NCI-H2107 treated with DMSO at 0.1 percent for 48 hours (cell line): Measurements from ENCODE around the gene C6orf89.

Experiments
- DNase-seq: peaks from one replicate; lab custom pipeline; 2025; ENCODE audit not compliant: unreplicated experiment; lab: John Stamatoyannopoulos, UW

Gene C6orf89

DNA sequence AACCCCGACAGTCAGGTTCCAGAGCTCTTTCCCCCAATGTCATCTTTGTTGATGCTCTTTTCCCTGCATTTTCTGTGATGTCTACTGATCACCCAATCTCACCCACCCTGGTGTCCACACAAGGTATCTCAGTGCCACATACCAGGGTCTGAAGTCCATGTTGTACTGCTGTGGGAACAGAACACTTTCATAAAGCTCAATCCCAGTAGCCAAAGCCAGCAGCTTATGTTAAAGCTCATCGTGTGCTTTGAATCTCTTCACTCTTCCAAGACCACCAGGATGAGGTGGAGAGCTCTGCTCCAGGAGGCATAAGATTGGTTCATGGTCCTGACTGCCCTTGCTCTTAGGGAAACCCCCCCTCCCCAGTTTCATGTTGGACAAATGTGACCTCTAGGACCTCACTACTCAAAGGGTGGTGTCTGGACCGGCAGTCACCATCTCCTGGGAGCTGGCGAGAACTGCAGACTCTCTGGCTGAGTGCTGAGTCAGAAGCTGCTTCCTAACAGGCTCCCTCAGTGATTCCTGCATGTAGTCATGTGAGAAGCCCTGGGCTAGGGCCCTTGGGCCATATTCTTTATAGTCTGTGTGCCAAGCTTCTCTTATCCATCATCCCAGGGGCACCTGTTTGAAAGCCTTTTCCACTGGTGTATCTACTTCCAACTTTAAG, 33.1 kb upstream of the C6orf89 start:
- no peak for DNase-seq

DNA sequence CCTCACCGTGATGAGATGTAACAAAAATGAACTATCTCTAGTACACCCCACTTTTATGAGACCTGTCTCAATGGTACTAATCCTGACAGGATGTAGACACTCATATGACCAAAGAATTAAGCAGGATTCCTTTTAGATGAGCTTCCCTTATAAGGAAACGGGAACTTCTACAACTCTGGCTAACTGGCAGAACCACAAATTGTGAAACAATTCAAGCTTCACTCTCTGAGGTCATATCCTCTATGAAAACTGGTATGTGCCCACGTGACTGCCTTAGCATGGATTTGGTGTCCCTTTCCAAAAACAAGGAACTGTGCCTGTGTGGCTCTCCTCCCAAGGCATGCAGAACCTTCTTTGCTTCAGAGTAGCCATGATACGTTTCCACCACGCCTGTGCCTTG, 32.4 kb upstream of the C6orf89 start:
- no peak for DNase-seq

DNA sequence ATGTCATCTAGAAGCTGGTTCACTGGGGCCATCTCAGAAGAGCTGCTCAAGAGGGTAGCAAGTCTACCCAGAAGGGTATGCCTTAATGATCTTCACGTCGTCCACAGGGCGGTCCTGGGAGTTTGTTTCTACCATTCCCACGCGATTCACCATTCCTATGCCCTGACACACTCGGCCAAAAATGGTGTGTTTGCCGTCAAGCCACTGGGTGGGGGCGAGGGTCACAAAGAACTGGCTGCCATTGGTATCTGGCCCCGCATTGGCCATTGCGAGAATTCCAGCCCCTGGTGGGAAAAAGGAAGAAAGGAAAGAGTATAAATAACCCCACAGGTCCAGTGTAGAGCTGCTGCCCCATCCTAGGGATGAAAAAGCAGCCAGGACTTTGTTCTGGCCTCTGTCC, 30.0 kb upstream of the C6orf89 start:
- no peak for DNase-seq

DNA sequence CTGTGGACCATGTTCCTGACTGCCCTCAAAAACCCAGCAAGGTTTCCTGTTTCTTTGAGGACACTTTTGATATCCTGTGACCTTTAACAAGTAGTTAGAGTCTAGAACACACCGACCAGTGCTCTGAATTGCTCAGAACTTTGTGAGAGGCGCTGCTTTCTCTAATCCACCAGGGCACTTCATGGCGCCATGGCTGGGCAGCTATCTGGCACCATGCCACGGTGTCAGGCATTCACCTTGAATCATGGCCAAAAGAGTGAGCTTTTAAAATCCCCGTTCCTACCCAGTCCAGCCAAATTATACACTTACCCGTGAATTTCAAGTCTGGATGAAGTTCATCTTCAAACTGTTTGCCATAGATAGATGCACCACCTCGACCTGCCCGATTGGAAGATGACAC, 29.5 kb upstream of the C6orf89 start:
- no peak for DNase-seq

DNA sequence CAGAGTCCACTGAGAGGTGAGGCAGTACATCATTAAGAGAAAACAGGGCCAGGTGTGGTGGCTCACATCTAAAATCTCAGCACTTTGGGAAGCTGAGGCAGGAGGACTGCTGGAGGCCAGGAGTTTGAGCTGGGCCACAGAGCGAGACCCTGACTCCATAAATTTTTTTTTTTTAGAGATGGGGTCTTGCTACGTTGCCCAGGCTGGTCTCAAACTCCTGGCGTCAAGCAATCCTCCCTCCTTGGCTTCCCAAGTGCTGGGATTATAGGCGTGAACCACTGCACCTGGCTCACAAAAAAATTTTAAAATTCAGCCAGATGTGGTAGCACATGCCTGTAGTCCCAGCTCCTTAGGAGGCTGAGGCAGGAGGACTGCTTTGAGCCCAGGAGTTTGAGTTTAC, 28.4 kb upstream of the C6orf89 start:
- no peak for DNase-seq

DNA sequence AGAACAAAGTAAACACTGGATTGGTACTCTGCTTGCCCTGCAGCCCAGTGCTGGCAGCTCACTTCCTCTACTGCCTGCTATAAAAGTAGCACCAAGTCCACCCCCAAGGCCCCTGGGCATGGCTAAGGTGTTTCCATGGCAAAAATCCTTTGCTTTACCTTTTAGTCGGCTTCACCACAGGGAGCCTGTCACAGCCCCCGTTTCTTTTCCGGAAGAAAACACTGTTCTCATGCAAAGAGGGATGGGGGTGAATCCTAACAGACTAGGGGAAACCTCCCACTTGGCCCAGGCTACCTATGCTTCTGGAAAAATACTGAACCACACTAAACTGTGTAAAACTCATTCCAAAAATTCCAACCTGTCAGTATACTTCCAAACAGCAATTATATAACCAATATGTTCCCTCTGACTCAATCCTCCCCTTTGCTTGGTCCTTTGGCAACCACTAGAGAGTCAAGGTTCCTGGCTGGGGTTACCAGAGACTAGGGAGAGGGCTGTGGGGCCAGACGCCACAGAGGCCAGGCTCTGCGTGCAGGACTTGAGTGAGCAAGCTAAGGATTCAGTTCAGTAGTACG, 27.3 kb upstream of the C6orf89 start:
- DNase-seq, result no peak

DNA sequence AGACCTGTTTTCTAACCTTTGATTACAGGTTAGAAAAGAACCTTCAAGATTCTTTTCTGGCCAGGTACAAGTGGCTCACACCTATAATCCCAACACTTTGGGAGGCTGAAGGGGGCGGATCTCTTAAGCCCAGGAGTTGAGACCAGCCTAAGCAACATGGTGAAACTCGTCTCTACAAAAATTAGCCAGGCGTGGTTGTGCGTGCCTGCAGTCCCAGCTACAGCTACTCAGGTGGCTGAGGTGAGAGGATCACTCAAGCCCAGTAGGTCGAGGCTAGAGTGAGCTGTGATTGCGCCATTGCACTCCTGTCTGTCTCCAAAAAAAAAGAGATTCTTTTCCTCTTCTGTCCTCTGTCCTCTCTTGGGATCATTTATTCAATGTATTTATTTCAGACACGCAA, 25.6 kb upstream of the C6orf89 start:
- DNase-seq, result no peak

DNA sequence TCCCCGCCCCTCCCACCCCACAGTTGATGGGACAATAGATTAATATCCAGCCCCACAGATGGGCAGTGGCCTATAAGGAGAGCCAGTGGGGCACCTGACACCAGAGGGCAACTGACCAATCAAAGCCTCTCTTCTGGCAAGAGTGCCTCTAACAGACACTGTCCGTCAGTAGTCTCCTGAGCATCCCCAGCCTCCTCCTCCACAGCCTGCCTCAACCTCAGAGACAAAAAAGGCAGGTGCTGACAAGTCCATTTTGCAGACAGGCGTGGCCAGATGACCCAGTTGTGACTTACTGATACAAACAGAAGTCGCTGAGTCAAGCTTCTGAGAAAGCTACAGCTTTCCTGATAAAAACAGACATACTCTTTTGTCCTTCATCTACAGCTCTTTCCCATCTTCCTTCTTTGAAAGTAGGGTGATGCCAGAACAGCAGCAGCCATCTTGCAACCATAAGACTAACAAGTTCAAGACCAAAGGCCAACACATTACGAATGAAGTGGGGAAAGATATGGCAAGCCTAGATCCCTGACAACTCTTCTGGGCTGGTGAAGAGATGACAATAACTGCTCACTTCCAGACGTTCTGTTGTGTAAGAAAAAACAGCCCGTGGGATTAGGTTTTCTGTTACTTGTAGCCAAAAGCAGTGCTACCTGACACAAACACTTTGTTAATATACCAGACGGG, 23.4 kb upstream of the C6orf89 start:
- no peak for DNase-seq

DNA sequence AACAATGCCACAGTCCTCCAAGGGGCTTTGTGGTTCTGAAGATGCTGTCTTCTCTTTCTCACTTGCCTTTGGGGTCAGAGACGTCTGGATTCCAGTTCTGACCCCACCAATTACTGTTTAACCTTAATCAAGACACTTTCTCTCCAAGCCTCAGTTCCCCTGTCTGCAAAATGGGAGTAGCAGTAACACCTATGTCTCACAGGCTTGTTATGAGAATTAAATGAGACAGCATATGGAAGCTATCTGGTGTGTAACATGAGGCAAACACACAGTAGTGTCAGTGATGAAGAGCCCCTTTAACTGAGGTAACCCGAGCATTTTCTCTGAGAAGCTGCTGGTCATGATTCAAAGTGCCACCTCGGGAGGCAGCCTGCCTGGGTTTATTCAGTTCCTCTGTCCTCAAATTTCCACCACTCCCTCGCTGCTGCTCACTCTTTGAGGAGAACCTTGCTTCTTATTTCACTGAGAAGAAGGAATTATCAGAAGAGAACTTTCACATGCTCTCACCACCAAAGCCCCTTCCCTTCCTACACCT, 22.8 kb upstream of the C6orf89 start:
- DNase-seq, result no peak

DNA sequence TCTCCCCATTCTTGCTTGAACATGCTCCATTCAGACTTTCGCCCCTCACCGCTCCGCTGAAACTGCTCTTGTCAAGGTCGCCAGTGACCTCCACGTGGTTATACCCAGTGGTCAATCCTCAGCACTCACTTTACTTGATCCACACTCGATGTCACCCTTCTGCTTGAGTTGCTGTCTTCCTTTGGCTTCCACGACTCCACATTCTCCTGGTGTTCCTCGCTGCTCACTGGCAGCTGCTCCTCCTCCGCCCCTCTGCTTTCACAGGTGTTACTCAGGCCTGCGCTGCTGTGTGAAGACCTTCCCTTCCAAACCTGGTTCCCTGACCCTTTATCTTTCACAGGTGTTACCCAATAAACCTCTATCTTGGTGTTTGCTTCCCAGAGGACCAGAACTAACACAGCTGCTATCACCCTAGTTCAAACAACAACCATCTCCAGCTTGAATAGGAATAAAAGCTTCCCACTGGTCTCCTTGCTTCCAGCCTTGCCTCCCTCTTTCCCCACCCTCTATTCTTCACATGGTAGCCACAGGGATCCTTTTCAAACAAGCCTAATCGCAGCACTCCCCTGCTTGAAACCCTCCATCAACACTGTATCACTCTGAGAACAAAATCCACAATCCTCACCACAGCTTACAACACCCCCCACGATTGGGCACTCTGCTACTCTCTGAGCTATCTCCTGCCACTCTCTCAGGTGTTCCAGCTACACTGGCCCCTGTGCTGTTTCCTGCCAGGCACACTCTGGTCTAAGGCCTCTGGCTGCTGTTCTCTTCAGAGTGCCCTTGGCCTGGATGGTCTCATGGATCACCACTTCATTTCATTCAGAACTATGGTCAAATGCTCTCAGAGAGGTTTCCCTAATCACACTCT, 21.8 kb upstream of the C6orf89 start:
- peak; percentile 10 for DNase-seq

DNA sequence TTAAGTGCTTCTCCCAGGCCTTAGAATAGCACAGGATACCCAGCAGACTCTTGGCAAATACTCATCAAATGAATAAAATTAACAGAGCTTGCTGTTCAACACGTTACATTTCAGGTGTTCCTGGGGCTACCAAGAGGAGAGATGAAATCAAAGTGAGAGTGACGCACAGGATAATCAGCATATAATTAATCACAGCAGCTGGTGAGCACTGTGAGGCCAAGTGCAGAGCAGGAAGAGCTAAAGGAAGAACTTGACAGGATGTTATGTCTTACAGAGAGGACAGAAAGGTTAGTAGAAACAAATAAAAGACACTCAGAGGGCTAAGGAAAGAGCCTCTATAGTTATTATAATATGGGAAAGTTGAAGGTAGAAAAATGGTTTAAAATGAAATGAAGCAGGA, 19.9 kb upstream of the C6orf89 start:
- DNase-seq, result no peak

DNA sequence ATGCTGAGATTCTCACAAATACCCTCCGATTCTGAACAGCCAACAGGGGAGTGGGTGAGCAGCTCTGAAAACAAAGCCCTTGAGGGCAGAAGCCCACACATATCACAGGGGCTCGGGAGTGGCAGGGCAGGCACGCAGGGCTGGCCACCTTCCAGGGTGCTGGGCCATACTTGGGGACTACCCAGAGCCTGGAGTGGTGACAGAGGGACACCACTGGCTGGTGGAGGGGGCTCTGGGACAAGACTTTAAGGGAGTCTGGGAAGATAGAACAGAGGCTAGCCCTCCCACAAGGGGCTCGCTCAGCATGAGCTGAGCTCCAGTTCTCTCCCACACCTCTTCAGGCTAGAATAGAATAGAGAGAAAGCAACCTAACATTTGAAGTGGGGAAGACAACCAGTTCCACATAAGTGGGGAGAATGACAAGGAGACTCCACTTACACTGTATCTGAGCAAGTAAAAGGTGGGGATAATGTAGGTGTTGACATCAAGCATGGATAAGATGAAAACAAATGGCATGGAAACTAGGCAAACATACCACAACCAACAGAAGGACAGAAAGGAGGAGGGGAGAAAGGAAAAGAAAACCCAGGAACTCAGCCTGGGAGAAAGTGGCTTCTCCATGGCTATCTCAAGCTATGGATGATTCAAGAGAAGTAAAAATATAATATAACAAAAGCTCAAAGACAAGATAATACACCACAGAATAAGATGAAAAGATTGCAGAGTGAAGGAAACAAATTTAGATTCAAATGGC, 18.1 kb upstream of the C6orf89 start:
- DNase-seq, result no peak

DNA sequence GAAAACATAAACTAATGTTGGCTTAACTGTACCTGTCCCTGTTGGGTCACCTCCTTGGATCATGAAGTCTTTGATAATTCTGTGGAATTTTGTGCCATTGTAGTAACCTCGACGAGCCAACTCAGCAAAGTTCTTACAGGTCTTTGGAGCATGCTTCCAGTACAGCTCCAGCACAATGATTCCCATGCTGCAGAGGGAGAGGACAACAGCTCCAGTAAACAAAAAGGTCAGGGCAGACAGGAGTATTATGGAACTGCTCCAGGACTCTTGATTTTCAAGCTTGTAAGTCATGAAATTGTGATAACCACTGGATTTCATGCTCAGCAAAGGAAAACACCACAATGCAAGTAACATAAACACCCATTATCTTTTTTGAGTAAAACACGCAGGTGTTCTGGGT, 14.1 kb upstream of the C6orf89 start:
- DNase-seq, result no peak

DNA sequence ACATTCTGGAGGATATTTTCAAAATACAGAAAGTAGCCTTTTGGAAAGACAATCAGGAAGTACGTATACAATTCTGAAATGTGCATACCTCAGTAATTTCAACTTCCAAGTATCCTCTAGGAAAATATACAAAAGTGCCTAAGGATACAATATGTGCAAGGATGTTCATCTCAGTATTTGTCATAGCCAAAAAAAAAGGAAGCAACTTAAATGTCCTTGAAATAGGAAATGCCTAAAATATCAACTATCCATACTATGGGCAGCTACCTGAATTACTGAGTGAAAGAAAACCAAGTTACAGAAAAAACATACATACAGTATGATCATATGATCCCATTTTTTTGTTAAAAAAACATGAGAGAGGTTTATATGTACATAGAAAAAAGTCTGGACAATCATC, 12.6 kb upstream of the C6orf89 start:
- no peak for DNase-seq

DNA sequence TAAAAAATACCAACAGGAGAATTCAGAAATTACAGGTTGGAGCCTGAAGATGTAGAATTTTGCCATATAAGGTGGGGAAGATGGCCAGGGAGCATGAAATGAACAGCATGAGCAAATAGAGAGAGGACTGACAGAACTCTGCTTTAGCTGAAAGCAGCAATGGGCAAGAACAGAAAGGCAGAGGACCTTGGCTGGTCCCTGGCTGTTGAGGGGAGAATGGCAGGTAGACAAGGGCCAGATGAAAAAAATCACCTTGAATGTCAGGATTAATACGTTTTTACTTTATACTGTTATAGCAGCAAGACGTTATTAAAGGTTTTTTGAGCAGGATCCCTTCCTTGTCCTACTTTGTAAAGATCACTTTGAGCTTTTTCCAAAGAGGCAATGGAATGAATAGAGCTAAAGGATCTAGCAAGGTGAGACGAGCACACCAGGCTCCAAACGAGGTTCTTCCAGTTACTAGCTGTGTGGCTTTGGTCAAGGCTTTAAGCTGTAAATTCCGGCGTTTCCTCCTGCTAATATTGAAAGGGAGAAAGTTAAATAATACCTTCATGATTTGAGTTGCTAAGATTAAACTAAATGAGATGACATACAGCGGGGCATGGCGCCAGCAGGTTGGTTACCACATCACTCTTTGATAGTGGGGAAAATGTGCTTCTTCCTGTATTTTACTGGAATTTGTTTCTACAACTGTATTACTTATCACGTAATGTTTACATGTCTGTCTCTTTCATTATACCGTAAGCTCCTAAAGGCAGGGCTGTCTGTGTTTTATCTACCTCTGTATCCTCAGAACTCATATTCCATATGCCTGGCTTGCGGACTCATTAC, 11.9 kb upstream of the C6orf89 start:
- DNase-seq, result no peak

DNA sequence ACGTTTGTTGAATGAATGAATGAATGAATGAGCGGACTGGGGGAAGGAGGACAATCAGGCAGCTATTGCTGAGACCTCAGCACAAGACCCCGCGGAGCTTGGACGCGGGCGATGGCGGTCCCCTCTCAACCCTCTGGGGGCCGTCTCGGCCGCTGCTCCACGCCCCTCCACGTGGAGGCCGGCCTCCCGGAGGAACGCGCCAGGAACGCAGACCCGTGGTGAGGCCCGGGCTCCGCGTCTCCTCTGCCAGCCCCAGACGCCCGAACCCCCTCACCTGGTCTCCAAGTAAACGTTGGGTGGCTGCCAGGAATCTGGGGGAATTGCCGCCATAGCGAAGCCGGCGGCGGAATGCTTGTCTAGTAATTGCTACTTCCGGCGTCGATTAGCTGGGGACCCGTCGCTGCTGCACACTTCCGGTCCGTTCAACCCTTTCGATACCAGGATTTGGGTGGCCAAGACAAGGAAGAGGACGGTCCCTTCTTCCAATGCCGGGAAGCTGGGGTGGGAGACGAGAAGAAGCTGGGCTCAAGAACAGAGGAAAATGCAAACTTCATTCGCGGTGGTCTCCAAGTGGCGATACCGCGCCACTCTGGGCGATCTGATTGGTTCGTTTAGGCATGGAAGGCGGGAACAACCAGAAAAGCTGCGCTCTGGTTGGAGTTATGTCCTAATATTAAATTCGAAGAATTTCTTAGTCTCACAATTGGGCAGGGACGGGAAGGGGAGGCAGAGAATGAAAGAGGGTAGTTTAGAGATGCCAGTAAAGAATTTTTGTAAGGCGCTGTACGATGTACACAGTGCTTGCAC, 11.1 kb upstream of the C6orf89 start, which contains the start of gene PPIL1:
TSS of gene PPIL1 (minus strand) at position 361 of the 807 bp plus-strand sequence. CDS start at position 330, 31 bp downstream.
- peak; percentile 69 for DNase-seq

DNA sequence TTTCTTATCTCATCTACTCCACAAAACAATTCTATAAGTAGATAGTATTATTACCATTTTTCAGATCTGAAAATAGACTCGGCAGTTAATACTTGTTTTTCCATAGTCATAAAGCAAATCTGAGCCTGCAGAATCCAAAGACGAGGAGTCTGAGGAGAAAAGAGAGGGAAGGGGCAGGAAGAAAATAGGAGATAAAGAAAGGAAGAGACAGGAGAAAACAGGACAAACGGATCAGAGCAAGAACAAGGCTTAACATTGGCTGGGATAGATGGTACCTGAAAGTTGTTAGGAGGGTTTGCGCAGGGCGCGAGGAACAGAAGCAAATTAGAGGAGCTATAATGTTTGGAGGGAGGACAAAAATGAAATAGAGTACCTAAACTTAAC, 10.5 kb upstream of the C6orf89 start:
- DNase-seq, result no peak

DNA sequence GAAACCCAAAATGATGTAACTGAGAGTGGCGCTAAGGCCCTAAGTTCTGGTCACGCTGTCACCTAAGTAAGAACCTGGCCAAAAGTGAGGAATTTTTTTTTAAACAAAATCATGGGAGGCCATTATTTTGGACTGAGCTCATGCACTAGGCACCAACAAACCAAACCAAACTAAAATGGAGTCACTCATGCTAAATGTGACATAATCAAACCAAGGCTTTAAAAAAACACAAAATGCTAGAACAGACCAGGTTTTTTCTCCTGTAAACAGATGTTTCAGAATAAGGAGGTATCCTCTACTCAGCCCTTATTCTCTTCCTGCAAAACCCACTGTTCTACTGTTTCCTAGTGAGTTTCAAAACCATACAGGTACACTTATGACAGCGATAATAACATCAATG, 1.1 kb upstream of the C6orf89 start:
- no peak for DNase-seq
